NCI-H2227 treated with DMSO at 0.1 percent for 48 hours (cell line): ENCODE results near the gene DNAJA2.
A peak's percentile ranks its signal among the peaks of the same experiment; 100 is the strongest.
"Not testable (repeated sequence)": the region's sequence is repeated elsewhere in the genome, so short reads cannot be mapped to it uniquely, and the experiment has no call there.

ENCODE experiments used
- DNase-seq: peaks from one replicate; lab custom pipeline; 2025; lab: John Stamatoyannopoulos, UW

Gene DNAJA2

DNA sequence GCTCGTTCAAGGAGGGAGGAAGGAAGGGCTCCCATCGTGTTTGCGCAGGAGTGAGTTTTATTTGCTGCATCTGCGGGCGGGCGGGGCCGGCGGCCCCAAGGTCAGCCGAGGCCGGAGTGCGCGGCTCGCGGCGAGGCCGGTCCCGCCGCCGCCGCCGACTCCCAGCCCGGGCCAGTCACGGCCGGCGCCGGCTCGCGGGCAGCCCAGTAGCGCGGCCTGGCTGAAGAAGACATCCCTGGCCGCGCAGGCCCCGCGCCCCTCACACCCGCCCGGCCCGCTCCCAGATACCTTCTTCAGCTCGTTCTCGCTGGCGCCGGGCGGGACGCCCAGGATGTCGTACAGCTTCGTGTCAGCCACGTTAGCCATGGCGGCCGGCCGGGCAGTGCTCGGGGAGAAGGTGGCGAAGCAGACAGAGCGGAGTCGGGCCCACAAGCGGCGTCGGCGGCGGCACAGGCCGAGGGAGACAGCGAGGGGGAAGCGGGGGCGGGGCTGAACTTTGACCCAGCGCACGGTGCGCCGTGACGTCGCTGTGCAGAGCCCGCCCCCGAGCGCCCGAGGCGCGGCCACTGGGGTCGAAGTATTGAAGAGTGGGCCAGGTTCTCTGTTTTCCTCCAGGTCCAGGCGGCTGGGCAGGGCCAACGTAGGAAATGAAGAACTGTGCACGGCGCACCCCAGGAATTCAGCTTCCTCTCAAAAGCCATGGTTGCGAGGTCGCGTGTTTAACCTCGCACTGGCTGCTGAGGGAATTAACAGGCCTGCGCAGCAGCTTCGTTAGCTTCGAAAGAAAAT lies at the start of gene DNAJA2:
Gene DNAJA2 (minus strand): TSS at position 468 of the 789 bp plus-strand sequence. CDS start 102 bp downstream, at position 366.
- DNase-seq = peak; percentile 80

DNA sequence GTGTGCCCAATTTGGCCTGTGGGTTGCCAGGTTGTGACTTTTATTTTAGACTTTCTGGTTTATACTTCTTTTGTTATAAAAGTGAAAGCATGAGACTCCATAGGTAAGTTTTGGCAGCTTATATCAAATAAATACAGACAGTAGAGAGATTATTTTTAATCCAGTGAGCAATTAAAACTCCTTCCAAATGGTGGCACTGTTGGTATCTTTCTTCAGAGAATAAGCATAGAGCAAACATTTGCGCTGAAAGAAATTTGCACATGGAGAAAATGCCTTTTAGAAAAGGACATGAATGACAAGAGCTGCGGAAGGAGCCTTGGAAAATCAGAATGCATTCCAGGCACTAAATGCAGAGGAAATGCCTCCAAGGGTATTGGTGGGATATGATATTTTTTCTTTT lies 46.1 kb upstream of the DNAJA2 start:
- DNase-seq = no peak

DNA sequence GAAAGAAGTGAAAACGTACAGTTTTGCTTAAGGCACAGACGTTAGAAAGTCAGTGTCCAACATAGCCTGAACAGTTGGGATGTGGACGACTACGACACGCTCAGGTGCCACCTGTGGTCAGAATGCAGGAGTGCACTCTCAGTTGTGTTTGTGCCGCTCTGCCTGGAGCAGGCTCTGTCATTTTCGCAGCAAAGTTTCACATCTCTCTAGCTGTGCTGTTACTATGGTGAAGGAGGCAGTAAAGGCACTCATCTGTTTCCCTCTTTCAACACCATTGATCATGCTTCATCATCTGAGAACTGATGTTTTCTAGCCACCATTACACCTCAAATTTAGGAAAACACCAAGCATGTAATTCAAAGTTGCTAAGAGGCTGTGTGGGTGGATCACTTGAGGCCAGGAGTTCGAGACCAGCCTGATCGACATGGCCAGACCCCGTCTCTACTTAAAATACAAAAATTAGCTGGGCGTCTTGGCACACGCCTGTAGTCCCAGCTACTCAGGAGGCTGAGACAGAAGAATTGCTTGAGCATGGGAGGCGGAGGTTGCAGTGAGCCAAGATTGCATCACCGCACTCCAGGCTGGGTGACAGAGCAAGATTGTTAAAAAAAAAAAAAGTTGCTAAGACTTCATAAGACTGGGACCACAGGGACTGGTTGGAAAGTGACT lies 44.9 kb upstream of the DNAJA2 start:
- DNase-seq = peak; percentile 13

DNA sequence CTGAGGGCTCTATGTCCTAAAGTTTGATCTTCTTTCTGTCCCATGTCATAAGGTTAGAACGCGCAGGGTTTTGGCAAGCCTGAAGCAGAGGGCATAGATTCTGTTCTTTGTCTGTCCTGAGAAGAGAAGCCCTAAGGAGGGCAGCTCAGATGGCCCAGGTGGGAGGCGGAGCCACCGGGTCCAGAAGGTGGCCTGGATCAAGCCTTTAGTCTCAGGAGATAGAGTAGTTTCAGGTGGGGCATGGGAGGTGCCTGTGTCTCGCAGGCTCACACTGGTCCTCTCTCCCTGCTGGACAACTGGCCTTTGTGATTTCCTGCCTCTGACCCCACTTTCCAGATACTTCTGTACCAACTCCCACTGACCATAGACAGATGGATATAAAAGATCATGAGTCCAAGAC lies 44.2 kb upstream of the DNAJA2 start:
- DNase-seq = no peak

DNA sequence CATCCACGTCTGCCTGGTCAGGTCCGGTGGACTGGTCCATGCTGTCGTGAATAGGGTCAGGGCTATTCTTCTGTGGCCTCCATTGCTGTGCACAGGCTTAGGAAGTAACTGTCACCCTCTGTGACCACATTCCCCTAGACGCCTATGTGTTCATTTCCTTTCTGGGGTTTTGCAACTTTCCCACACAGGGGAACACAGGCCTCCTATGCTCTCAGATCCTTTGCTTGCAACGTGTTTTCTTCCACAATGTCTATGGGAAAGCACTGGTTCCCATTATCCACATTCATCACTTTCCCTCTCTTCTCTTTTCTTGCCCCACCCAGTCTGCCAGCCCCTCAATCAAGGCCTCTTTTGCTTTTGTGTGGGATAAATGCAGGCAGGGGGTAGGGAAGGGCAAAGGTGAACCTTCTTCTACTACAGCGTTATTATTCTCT lies 43.2 kb upstream of the DNAJA2 start:
- DNase-seq = no peak

DNA sequence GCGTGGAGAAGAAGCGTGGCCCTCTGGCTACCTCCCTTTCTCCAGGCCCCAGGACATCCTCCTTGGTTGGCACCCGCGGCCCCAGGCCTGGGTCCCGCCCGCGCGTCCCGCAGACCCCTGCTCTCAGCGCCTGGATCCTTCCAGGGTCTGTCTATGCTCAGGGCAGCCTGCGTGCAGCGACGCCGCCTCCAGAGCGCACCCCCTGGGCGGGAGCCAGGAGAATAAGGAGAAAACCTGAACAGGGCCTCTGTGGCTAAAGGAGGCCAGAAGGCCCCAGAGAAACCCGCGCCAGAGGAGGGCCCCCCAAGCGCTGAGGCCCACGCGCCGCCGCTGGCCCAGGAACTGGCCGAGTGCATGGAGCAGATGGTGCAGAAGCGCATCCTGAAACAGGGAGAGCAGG lies 40.4 kb upstream of the DNAJA2 start:
- no peak for DNase-seq

DNA sequence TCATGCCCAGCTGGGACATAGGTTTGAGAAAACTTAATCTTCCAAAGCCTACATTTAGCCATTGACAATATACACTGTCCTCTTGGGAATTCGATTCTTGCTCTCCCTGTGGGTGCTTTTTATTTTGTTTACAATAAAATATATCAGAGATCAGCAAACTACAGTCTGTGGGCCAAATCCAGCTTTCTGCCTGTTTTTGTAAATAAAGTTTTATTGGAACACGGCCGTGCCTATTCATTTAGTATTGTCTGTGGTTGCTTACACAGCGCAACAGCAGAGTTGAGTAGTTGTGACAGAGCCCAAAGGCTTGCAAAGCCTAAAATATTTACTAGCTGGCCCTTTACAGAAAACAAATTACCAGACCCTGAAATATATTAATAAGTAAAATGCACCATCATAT lies 39.7 kb upstream of the DNAJA2 start:
- DNase-seq = no peak

DNA sequence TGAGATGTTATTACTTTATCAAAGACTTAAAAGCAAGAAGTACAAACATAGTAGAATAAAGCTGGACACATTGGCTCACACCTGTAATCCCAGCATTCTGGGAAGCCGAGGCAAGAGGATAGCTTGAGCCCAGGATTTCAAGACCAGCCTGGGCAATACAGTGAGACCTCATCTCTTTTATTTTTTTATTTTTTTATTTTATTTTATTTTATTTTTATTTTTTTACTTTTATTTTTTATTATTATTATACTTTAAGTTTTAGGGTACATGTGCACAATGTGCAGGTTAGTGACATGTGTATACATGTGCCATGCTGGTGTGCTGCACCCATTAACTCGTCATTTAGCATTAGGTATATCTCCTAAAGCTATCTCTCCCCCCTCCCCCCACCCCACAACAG lies 37.3 kb upstream of the DNAJA2 start:
- not testable (repeated sequence) for DNase-seq

DNA sequence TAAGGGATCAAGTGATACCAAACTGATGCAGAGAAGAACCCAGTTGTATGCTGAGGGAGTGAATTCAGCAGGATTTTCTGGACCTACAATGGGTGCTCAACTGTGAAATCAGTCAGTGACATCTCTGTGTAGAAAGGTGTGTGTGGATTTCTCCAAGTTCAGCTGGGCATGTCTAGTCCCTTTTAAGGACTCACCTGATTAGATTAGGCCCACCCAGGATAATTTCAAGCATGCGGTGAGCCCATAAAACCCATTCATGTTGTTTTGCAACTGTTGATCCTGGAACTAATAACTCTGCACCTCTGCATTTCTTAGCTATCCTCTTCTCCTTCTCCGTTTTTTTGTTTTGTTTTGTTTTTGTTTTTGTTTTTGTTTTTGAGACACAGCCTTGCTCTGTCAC lies 35.1 kb upstream of the DNAJA2 start:
- no peak for DNase-seq

DNA sequence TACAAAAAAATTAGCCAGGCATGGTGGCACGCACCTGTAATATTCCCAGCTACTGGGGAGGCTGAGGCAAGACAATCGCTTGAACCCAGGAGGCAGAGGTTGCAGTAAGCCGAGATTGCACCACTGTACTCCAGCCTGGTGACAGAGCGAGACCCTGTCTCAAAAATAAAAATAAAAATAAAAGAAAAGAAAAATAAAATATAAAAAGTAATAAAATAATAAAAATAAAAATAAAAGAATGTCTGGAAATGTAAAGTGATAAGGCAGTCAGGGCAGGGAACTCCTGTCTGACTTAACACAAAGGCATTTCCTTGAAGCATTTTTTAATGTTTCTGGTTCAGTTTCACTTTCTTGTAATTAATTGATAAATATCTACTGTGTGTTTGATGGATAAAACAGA lies 34.7 kb upstream of the DNAJA2 start:
- DNase-seq = no peak

DNA sequence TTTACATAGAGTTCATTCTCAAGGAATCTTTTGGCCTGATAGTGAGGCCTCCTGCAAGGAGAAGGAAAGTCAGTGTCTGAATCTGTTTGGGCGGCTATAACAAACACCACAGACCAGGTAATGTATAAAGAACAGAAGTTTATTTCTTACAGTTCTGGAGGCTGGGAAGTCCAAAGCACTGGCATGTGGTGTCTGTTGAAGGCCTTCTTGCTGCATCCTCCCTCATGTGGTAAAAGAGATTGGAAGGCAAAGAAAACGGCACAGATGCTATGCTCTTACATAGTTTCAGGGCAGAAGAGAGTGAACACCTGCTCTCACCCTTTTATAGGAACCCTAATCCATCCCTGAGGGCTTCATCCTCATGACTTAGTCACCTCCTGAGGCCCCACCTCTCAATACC lies 31.2 kb upstream of the DNAJA2 start:
- no peak for DNase-seq

DNA sequence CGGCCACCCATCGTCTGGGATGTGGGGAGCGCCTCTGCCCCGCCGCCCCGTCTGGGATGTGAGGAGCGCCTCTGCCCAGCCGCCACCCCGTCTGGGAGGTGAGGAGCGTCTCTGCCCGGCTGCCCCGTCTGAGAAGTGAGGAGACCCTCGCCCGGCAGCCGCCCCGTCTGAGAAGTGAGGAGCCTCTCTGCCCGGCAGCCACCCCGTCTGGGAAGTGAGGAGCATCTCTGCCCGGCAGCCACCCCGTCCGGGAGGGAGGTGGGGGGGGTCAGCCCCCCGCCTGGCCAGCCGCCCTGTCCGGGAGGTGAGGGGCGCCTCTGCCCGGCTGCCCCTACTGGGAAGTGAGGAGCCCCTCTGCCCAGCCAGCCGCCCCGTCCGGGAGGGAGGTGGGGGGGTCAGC lies 26.6 kb upstream of the DNAJA2 start:
- DNase-seq = not testable (repeated sequence)

DNA sequence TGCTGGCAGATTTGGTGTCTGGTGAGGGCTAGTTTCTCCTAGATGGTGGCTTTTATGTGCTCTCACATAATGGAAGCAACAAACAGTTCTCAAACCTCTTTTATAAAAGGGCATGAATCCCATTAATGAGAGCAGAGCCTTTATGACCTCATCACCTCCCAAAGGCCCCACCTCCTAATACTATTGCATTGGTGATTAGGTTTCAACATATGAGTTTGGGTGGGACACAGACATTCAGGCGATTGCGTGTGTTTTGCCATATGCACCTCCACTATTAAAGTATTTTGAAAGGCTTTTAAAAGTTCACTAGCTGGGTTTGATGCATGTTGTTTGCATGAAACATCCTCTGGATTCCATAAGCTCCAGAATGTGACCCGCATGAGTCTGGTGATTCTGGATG lies 24.4 kb upstream of the DNAJA2 start:
- no peak for DNase-seq

DNA sequence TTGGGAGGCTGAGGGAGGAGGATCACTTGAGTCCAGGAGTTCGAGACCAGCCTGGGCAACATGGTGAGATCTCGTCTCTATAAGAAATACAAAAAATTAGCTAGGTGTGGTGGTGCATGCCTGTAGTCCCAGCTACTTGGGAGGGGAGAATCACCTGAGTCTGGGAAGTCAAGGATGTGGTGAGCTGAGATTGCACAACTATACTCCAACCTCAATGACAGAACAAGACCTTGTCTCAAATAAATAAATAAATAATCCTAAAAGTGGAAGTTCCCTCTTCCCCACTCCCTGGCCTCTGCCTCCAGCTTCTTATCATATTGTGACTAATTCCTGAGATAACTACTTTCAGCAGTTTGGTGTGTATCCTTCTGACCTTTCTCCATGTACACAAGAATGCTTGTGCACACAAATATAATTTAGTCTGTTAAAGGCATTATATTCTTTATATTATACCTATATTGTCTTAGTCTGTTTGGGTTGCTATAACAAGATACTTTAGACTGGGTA lies 23.5 kb upstream of the DNAJA2 start:
- no peak for DNase-seq

DNA sequence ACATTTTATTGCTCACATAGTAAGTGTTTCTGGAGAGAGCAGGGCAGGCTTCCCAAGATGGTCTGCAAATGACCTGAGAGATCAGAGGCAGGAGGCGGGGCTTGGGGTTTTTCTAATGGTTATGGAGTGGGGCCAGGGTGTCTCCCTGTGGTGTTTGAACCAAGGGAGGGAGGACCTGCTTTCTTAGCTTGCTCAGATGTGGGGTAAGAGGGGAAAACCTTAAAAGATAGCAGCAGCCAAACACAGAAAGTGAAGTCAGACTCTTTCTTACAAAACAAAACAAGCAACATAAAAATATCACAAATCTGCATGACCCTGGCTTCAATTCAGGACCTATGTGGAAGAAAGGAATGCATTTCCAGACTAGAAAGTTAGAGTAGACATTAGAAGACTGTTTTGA lies 22.9 kb upstream of the DNAJA2 start:
- no peak for DNase-seq

DNA sequence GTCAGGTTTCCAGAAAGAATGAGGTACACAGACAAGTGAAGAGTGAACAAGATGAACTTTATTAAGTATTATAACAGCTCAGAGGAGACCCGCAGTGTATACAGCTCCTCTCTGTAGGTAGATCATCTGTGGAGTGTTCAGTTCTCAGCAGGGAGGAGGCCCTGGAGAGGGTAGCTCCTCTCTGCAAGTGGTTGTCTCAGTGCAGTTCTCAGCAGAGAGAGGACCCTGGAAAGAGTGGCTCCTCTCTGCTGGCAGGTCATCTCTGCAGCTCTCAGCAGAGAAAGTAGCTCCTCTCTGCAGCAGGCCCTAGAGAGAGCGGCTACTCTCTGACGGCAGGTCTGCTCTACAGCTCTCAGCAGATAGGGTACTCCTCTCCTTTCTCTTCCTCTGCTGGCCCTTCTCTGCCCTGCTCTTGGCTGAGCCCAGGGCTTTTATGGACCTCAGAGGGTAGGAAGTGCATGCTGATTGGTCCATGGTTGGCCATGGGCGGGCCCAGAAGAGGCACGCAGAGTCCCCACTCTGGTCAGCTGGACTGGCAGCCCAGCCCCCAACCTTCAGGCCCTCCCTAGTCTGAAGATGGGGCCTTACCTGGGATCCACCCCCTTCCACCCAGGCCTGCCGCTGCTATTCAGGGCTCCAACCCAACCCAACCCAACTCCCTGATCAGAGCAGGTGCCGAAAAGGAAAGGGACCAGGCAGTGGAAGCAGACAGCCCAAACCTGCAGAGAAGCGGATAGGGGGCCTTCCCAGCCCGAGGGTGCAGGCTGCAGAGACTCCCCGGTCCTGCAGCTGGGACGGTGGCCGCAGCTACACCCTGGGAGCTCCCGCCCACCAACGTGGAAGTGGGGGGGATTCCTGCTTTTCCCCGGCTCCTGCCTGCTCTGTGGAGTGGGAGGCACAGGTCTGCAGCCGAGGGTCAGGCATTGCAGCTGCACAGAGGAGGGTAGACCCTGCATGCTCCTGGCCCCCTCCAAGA lies 18.5 kb upstream of the DNAJA2 start:
- no peak for DNase-seq

DNA sequence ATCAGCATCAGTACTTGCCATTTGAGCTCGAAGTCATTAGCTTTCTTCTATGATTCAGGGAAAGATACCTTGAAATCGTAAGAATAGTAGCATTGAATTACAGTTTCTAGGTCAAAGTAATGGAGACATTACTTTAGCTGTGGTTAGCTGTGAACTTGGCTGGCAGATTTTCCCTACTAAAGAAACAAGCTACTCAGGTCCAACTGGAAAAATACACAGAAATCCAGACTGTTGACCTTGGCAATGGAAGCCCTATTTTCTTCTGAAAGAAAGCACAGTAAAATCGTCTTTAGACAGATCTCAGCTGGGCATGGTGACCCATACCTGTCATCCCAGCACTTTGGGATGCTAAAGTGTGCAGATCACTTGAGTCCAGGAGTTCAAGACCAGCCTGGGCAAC lies 13.4 kb upstream of the DNAJA2 start:
- DNase-seq = no peak

DNA sequence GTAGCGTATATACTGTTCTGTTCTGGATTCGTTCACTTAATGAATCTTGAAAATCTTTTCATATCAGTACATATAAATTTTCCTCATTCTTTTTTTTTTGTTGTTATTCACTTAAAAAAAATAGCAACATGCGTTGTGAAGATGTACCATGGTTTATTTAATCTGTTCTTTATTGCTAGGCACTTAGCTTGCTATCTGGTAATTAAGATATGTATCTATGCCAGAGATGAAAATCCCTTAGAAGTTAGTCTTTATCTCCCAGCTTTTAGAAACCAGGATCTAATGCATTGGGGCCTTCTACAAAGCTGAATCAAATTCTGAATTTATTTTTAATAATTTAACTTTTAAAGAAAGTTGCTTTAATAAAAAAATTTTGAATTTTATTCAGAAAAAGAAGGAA lies 13.0 kb upstream of the DNAJA2 start:
- DNase-seq = no peak

DNA sequence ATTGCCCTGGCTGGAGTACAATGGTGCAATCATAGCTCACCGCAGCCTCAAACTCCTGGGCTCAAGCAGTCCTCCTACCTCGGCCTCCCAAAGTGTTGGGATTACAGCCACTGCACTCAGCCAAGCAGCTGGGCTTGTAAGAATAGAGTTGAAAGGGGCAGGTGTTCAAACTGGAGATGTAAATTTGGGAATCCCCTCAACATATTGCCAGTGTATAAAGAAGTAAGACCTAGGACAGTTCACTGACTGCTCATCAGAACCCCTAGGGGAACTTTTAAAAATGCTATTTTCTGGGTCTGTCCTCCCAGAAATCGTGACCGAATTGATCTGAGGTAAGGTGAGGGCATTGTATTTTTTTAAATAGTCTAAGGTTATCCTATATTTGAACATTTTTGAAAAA lies 8.9 kb upstream of the DNAJA2 start:
- DNase-seq = no peak

DNA sequence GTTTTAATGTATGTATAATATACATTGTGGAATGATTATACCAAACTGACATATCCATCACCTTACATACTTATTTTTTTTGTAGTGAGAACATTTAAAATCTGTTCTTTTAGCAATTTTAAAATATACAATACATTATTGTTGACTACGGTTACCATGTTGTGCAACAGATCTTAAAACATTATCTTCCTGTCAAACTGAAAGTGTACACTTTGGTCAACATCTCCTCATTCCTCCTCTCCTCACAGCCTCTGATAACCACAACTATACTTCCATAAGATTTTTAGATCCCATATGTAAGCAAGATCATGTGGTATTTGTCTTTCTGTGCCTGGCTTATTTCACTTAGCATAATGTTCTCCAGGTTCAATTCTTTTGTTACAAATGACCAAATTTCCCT lies 7.5 kb upstream of the DNAJA2 start:
- no peak for DNase-seq

DNA sequence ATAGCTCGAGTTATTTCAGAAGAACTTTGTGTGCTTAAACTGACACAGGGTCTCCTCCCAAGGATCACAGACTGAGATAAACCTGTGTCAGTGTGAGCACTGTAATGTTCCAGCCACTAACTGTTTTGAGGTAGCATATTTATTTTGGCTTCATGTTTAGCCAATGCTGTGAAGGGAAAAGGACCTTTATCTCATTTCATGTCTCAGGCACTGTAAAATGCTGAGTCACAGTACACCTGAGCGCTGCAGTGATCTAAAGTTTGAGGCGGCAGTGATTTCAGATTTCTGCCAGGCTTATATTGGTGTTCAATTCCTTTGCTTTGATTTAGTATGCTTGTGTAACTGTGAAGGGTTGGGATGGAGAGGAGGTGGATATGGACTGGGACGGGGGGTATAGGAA lies 3.1 kb upstream of the DNAJA2 start:
- DNase-seq = no peak

DNA sequence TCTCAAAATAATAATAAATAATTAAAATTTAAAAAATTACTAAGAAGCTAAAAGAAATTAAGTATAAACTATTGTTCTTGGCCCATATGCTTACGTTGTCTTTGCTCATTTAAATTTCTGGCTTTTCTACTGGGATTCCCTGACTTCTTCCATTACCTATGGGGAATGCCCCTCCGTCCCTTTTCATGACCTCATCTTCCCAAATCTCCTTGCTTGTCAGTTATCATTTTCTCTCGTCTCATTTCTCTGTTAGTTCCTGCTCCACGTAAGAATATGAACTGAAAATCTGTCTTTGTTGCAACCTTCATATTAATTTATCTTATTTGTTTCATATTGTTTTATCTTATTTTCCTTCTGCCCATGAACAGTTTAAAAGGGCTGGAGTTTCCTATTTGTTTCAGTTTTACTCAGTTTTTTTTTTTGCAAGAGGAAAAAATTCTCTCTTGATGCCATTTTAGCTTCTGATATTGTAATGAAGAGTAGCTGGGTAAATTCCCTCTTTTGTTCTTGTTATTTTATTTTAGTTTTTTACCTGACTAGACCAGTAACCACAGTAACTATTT lies 2.5 kb upstream of the DNAJA2 start:
- DNase-seq = no peak
